DOHH2 (cell line): ENCODE data around the gene HOXA6.
A peak's percentile ranks its signal among the peaks of the same experiment; 100 is the strongest.

Experiments used
- H3F3A ChIP-seq: fragments of 200-600 bp; sonication (generic), shearing (Covaris generic); 2 replicates; pipeline ENCODE4 v1.6.0; 2016; ENCODE audit warnings: antibody characterized with exemption, mild to moderate bottlenecking; ENCODE audit not compliant: control insufficient read depth, insufficient read depth
- H3K27ac ChIP-seq: fragments of 200-600 bp; sonication (generic); 2 replicates; pipeline ENCODE4 v1.5.1; 2014; ENCODE audit warnings: low read depth, mild to moderate bottlenecking, low read length, moderate library complexity
- H3K27me3 ChIP-seq: fragments of 200-600 bp; sonication (generic); 2 replicates; pipeline ENCODE4 v1.6.1; 2014; ENCODE audit warnings: mild to moderate bottlenecking, low read length, mixed read lengths; ENCODE audit not compliant: control insufficient read depth
- H3K36me3 ChIP-seq: fragments of 200-600 bp; sonication (generic); 2 replicates; pipeline ENCODE4 v1.6.1; 2014; ENCODE audit warnings: mild to moderate bottlenecking, low read length, moderate library complexity, mixed read lengths; ENCODE audit not compliant: control insufficient read depth
- H3K4me1 ChIP-seq: fragments of 200-600 bp; sonication (generic); 2 replicates; pipeline ENCODE4 v1.6.1; 2014; ENCODE audit warnings: mild to moderate bottlenecking, low read length, mixed read lengths; ENCODE audit not compliant: control insufficient read depth
- H3K4me2 ChIP-seq: fragments of 200-600 bp; sonication (generic); 2 replicates; pipeline ENCODE4 v1.6.0; 2014; ENCODE audit warnings: mild to moderate bottlenecking, low read length, moderate library complexity
- H3K4me3 ChIP-seq: fragments of 200-600 bp; sonication (generic); 2 replicates; pipeline ENCODE4 v1.5.1; 2014; ENCODE audit warnings: mild to moderate bottlenecking, low read length, mixed read lengths
- H3K79me2 ChIP-seq: fragments of 200-600 bp; sonication (generic); 2 replicates; pipeline ENCODE4 v1.6.1; 2014; ENCODE audit warnings: mild to moderate bottlenecking, low read length, mixed read lengths; ENCODE audit not compliant: control insufficient read depth
- H3K9me2 ChIP-seq: fragments of 200-600 bp; sonication (generic); replicated peaks from 2 replicates; pipeline ENCODE4 v1.6.1; 2014; ENCODE audit warnings: mild to moderate bottlenecking, low read length, mixed read lengths; ENCODE audit not compliant: control insufficient read depth
- H3K9me3 ChIP-seq: fragments of 200-600 bp; sonication (generic); 2 replicates; pipeline ENCODE4 v1.6.1; 2014; ENCODE audit warnings: antibody characterized with exemption, low read length, mixed read lengths; ENCODE audit not compliant: control insufficient read depth, insufficient read depth
- H4K20me1 ChIP-seq: fragments of 200-600 bp; sonication (generic); 2 replicates; pipeline ENCODE4 v1.6.0; 2014; ENCODE audit warnings: low read depth, mild to moderate bottlenecking, antibody characterized with exemption, low read length, moderate library complexity; ENCODE audit not compliant: control insufficient read depth, insufficient read depth
- EZH2phosphoT487 ChIP-seq: fragments of 200-600 bp; sonication (generic); IDR thresholded peaks from 2 replicates; pipeline ENCODE4 v1.6.1; 2017; ENCODE audit warnings: borderline replicate concordance, mild to moderate bottlenecking, antibody characterized with exemption, low read length, moderate library complexity, mixed read lengths
- TF ChIP-seq, protein P1 (sequence below): fragments of 200-600 bp; sonication (generic); IDR thresholded peaks from one replicate; pipeline ENCODE4 v1.5.1; 2014; ENCODE audit warnings: antibody characterized with exemption, mild to moderate bottlenecking, low read depth, low read length; ENCODE audit not compliant: poor library complexity, severe bottlenecking

The HOXA6 gene

DNA sequence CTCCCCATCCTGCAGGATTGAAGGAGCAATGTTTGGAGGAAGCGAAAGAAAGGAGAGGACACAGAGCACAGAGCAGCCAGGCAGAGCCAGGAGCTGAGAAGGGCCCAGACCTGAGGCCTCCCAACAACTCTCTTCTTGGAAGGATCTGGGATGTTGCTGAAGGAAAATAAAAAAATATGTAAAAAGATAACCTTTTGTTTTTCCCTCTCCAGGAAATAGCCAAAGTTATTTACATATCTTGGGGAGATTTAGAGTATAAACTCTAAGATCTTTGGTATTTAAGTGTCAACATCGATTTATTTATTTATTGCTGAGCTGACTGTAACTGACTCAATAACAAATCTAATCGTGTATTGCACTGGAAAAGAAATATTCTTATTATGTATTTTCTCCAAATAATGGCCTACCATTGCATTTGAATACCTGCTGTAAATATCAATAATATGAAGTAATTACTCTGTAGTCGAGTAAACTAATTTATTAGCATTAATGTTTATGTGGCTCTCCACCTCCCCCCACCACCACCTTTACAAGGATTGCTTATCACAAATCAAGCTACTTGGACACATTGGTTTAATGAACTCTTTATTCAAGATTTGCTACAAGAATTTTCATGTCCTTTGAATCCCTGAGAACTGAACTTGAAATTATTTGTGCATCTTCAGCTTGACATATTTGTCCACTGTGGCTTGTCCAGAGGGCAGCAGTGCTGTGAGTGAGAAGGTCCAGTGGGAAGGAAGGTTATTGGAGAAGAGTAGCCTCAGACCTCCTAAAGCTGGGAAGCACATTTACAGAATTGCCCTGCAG lies 39.3 kb upstream of the HOXA6 start:
- Histone ChIP-seq H3K4me3 (no peak overlapping the region), H3K79me2 (no peaks in the 10 kb centered on the region), H3K27me3 (peaks cover 100% of the 10 kb centered on the region), H3K9me3 (no peaks in the 10 kb centered on the region), H3K4me2 (no peak overlapping the region), H3K4me1 (peaks cover 34% of the 10 kb centered on the region), H4K20me1 (0 out of 2 replicates have a peak, but pooled peaks cover 5% of the 10 kb centered on the region), H3F3A (peaks cover 2% of the 10 kb centered on the region; the same call in 1 of the 2 replicates), H3K9me2 (no peaks in the 10 kb centered on the region), H3K27ac (no peak overlapping the region), H3K36me3 (no peaks in the 10 kb centered on the region)
- TF ChIP-seq, protein P1, sequence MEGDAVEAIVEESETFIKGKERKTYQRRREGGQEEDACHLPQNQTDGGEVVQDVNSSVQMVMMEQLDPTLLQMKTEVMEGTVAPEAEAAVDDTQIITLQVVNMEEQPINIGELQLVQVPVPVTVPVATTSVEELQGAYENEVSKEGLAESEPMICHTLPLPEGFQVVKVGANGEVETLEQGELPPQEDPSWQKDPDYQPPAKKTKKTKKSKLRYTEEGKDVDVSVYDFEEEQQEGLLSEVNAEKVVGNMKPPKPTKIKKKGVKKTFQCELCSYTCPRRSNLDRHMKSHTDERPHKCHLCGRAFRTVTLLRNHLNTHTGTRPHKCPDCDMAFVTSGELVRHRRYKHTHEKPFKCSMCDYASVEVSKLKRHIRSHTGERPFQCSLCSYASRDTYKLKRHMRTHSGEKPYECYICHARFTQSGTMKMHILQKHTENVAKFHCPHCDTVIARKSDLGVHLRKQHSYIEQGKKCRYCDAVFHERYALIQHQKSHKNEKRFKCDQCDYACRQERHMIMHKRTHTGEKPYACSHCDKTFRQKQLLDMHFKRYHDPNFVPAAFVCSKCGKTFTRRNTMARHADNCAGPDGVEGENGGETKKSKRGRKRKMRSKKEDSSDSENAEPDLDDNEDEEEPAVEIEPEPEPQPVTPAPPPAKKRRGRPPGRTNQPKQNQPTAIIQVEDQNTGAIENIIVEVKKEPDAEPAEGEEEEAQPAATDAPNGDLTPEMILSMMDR = no peak
- TF ChIP-seq EZH2phosphoT487 = no peak

DNA sequence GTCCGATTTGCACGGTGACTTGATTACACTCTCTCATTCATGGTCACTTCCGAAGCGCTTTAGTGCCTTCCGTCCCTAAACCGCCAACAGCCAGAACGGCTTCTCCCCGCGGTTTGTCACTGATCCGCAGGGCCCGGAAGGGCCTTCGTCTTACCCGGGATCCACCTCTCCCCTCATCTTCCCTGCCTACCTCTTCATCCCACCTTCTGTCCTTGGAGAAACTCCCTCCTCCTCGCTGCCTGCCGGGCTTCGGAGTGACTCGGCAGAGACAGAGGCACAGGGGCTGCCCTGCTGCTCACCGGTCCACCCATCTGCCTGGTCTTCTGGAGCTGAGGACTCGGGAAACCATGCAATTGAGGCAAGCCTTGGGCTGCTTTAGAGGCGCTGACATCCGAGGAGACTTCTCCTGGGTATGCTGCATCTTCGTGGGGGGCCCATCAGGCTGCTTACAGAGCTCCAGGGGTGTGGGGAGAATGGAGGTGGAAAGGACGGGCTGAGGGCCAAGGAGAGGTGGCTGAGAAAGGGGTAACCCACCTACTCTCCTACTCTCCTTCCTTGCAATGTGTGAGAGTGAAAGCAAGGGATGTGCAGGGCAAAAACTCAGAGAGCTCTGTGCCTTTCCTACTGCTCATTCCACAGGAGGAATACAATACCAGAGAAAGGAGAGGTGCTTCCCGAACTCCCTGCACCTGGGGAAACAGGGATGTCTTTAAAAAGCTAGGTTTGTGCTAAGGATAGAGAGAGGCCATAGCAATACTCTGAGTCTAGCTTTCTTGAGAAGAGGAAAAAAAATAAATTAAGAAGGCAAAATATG lies 38.5 kb upstream of the HOXA6 start:
- H3K36me3 ChIP-seq = no peaks in the 10 kb centered on the region
- no peaks in the 10 kb centered on the region for H3K79me2 ChIP-seq
- H3K9me3 ChIP-seq = no peaks in the 10 kb centered on the region
- peaks cover 96% of the 10 kb centered on the region for H3K27me3 ChIP-seq
- H3K4me1 ChIP-seq = peaks cover 34% of the 10 kb centered on the region
- H3K4me2 ChIP-seq = no peak overlapping the region
- H3K9me2 ChIP-seq = no peaks in the 10 kb centered on the region
- H3K27ac ChIP-seq = no peak overlapping the region
- H4K20me1 ChIP-seq = 0 out of 2 replicates have a peak, but pooled peaks cover 5% of the 10 kb centered on the region
- H3F3A ChIP-seq = peaks cover 2% of the 10 kb centered on the region; the same call in 1 of the 2 replicates
- TF ChIP-seq EZH2phosphoT487 = no peak
- TF ChIP-seq, protein P1 = no peak
- no peak overlapping the region for H3K4me3 ChIP-seq

DNA sequence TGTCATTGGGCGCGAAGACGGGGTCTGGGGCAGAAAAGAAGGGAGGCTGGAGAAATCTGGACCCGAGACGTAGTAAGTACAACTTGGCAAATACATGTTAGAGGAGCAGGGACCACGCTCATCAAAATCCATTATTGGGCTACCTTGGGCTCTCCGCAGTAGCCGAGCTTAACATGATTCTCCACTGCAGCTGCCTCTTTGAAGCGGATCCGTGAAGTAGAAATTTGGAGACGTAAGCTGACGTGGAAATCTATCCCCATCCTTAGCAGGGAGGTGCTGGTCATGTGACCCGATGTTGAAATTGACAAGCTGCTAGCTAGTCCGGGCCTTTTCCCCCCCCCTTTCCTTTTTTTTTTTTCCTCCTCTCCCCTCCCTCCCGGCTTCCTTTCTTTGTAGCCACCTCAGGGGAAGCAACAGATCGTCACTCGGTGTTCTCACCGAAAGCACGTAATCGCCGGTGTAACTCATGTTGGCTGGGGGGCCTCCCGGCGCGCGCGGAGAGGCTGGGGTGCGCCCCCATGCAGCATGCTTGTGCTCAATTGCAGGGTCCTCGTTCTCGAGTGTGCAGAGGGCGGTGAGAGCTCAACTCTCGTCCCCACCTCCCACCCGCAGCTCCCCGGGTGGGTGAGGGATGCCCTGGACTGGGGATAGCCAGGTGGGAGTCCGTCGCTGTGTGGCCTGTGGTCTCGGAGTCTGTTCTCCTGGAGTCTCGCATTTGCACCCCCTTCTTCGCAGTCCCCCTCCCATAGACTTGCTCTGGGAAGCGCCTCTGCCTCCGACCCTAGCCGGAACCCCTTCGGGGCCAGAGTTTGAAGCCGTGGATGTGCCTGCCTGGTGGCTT lies 37.7 kb upstream of the HOXA6 start, which contains the start of gene HOXA11:
HOXA11 (minus strand) TSS at position 220 of the 841 bp plus-strand sequence; CDS start at position 132, 88 bp downstream.
- no peaks in the 10 kb centered on the region for H3K79me2 ChIP-seq
- peak within 1 kb of the TSS; percentile 87 for H3K4me2 ChIP-seq

More for the DNA sequence above, 37.7 kb upstream of the HOXA6 start, which contains the start of gene HOXA11:
- 0 out of 2 replicates have a peak, but pooled peaks cover 5% of the 10 kb centered on the region for H4K20me1 ChIP-seq
- no peaks in the 10 kb centered on the region for H3K36me3 ChIP-seq
- TF ChIP-seq, protein P1 = no peak
- no peak for TF ChIP-seq EZH2phosphoT487
- peaks cover 2% of the 10 kb centered on the region; the same call in 1 of the 2 replicates for H3F3A ChIP-seq
- H3K9me3 ChIP-seq = no peaks in the 10 kb centered on the region
- peaks cover 34% of the 10 kb centered on the region for H3K4me1 ChIP-seq
- no peak within 1 kb of the TSS for H3K27ac ChIP-seq
- peaks cover 95% of the 10 kb centered on the region for H3K27me3 ChIP-seq
- H3K9me2 ChIP-seq = no peaks in the 10 kb centered on the region
- peak within 1 kb of the TSS; percentile 72 for H3K4me3 ChIP-seq
